HuH-7 (cell line): Measurements from ENCODE around the gene KCNQ1.

Source experiments
- DNase-seq: peaks from one replicate; pipeline ENCODE4 v3.0.0; 2011; ENCODE audit warnings: low spot score

The KCNQ1 gene

DNA sequence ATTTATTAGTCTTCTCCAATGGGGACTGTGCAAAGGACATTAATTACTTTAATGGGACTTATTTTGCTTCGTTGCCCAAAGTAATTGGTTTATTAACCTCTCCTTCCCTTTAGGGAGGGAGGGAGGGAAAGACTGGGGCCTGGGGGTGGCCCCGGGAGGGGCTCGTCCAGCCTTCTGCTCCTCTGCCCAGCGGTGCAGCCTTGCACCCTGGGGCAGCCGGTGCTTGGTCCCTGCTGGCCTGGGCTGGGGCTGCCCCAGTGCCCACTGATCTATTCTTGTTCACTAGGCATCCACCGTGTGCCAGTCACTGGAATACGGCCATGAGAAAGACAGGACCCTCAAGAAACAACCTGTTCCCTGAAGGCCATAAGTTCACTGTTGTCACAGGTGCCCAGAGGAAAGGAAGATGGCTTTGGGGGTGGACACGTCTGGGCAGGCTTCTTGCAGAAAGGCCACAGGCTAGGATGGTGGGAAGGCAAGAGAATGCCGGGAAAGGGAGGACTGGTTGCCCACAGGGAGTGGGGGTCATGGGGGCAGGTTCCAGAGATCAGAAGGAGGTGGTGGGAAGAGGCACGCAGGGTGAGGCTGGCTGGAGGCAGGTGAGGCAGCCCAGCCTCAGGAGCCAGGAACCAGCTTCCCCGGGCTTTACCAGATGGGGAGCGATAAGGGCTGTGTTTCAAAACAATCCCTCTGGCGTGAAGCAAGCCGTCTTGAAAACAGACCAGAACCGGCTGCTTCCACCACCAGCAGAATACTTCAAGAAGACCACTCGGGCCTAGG, 302.6 kb downstream of the KCNQ1 start:
- no peak for DNase-seq

DNA sequence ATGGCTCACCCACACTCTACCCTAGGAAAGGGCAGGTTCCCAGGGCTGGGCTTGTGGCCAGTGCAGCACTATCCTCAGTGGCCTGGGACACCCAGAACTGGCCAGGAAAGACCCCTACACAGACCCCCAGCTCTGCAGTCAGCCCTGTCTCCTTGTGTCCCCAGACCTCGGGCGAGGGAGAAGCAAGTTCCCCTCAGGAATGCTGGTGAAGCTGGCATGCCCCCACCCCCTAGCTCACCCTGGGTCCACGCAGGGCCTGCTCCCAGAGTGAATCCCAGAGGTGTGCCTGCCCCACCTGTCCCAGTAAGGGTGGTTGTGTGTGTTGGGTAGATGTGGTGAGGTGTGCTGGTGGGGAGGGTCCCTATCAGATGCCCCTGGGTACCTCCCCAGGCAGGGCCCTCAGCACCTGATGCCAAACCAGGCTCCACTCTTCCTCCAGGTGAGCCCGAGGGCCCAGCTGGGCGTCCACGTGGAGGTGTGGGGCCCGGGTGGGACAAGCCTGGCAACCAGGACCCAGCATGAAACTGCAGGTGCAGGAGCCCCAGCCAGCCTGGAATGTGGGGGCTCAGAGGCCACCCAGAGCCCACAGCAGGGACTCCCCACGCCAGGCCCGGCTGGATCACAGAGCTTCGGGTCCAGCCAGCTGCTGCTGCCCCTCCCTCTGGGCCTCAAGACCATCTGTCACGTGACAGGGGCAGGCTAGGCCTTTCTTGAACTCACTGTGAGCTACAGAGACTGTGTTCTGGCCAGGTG, 303.4 kb downstream of the KCNQ1 start:
- DNase-seq: no peak

DNA sequence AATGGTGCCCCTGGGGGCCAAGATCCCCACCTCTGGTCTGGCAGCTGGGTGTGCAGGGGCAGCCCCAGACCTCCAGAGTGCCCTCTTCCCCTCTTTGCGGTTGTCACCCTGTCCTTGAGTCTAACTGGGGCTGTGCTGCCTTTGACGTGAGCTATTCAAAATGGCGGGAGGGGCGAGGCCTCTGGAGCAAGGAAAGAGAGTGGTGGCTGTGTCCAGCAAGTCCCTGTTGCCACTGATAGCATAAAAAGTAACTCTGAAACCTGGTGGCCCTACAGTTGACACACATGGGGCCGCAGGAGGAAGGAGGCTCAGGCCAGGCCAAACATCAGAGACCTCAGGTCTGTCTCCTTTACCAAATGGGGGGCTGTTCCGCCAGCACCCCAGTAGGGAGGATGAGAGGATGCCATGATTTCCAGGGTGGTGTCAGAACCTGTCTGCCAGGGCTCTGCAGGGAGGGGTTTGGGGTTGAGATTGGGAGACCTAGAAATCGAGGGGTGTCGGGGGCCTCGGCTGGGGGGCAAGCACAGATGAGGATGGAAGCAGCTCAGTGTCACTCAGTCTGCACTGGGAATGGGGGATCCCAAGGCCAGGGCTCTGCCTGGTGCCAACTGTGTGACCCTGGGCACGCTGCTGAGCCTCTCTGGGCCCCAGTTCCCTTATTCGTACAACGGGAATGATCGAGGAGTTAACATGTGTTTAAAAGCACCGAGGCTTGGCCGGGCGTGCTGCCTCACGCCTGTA, 304.2 kb downstream of the KCNQ1 start:
- DNase-seq: no peak

DNA sequence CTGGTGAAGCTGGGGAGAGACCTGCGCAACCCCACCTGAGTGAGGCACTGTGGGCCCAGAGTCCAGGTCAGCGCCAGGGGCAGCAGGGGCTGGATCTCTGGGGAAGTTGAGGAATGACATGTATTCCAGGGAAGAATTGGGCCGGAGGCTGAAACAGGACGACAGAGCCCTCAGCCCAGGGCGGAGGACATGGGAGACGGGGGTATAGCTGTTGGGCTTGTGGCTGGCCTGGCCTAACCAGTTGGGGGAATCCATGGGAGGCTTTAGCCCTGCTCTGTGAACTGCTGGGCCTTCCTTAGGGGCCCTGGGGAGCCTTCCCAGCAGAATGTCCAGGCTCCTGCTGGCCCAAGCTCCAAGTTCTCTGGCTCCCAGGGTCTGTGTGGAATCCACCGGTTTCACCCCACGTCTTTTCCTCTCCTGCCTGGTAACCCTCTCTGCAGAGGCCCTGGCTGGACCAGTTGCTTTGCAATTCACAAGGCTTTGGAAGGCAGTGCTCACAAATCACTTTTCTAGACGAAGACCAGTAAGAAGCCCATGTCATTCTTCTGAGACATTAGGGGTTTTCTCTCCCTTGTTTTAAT, 305.4 kb downstream of the KCNQ1 start:
- no peak for DNase-seq

DNA sequence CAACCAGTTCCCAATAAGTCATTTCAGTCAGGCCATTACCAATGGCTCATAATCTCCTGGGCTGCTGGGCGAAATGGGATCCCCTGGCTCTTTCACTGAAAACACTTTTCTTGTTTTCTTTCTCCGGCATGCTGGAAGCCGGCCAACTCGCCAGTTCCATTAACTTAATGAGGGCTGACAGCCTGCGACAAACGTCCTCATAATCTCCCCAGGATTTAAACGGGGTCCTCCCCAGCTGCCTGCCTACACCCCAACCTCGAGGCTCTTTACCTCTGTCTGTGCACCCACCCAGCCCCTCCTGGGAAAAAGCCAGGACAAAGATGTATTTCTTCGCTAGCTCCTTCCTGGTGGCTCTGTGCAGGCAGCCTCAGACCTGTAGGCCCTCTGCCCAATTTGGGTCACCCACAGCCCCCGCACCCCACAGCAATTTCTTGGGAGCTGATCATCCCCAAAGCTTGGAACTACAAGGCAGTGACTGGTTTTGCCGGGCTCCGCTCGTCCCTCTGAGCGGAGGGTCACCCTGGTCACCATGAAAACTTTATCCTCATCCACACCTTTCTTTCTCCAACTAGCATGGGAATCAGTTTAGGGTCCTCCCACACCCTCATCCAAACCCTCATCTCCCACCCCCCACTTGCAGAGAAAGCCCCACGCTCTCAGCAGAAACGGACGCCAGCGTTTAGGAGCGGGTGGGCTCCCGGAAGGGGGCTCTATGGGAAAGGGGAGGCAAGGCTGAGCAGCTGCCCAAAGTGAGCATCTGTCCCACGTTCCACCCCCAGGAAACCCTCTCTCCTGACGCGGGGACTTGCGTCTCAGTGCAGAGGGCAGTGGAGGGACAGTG, 306.1 kb downstream of the KCNQ1 start:
- DNase-seq: no peak

DNA sequence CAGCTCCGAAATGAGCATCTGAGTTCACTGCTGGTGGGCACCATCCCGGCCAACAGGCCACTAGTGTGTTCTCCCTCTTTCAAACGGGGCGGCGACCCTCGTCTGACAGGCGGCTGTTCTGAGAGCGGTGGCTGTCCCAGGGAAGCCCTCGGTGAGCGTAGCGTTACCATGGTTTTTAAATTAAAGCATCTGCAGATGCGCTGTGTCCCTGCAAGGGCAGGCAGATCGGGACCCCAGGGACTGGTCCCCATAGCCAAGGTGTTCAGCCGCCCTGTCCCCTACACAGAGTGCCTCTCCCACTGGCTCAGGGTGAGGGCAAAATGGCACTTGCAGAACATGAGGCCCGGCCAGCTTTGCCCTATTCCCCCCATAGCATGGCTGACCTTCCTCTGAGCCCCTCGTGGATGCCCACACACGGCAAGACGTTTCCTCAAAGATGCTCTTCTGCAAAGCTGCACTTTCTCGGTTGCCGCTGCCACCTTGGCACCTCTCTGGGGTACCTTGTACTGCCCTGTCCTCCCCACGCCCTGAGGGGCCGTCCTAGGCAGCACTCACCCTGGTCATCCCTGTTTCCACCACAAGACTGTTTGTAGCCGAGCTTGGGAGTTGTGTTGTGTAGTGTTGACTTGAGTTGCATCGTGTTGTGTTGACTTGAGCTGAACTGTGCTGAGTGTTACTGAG, 306.9 kb downstream of the KCNQ1 start:
- no peak for DNase-seq

DNA sequence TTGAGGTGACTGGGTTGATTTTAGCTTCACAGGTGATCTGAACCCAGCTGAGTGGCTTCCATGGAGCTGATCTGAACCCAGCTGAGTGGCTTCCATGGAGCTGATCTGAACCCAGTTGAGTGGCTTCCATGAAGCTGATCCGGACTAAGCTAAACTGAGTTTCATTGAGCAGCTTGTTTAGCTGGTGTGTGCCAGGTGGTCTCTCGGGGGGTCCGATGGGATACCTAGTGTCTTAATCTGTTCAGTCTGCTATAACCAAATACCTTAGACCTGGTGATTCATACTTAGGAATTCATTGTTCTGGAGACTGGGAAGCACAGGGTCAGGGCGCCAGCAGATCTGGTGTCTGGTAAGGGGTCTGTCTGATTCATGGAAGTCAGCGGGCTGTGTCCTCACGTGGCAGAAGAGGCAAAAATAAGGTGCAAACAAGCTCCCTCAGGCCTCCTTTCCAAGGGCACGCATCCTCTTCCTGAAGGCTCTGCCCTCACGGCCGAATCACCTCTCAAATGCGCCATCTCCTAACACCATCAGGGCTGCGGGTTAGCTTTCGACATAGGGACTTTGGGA, 307.5 kb downstream of the KCNQ1 start:
- no peak for DNase-seq

DNA sequence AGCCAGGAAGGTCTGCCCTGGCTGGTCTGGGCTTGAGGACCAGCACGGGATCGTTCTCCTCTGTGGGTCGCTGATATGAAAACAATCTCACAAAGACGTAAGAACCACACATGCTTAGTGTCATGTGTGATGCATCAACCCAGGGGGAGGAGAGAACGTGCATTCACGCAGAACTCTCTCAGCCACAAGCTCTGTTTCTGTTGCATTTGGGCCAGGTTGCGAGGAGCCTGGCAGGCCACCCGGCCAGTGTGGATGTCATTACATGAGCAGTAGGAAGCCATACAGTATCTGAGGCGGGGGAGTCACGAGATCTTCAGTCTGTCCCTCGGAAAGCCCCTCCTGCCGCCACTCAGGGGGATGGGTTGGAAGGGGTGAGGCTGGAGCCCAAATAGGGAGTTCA, 308.1 kb downstream of the KCNQ1 start:
- no peak for DNase-seq

DNA sequence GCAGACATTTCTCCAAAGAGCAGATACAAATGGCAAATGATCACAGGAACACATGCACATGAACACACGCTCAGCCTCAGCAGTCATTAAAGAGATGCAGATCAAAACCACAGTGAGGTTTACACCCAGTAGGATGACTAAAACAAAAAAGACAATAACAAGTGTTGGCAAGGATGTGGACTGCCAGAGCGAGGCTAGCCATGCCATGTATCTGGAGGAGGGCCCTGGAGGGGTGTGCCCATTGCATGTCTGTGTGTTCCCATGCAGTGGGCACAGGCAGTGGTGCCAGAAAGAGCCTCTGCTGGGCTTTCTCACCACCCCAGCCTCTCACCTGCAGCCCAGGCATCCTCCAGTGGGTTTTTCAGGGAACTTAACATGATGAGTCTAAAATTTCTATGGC, 309.2 kb downstream of the KCNQ1 start:
- DNase-seq: no peak

DNA sequence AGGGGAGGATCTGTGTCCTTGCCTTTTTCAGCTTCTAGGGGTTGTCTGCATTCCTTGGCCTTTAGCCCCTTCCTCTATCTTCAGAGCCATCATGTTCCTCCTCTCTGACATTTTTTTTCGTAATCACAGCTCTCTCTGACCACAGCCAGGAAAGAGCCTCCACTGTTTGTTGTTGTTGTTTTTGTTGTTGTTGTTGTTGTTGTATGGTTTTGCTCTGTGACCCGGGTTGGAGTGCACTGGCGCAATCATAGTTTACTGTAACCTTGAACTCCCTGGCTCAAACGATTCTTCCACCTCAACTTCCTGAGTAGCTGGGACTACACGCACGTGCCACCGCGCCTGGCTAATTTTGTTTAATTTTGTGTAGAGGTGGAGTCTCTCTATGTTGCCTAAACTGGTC, 310.3 kb downstream of the KCNQ1 start:
- no peak for DNase-seq

DNA sequence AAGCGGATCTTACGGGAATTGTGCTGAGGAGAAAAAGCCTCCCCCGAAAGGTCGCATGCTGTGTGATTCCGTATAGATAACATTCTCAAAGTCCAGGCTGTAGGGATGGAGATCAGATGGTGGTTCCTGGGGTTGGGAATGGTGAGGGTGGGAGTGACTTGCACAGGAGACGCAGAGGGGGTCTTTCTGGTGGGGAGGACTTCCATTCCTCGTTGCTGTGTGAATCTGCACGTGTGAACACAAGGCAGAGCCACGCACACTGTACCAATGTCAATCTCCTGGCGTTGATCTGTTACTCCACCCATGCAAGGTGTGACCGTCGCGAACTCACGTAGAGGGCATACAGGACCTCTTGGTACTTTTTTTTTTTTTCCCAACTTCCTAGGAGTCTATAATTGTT, 313.9 kb downstream of the KCNQ1 start:
- DNase-seq: no peak

DNA sequence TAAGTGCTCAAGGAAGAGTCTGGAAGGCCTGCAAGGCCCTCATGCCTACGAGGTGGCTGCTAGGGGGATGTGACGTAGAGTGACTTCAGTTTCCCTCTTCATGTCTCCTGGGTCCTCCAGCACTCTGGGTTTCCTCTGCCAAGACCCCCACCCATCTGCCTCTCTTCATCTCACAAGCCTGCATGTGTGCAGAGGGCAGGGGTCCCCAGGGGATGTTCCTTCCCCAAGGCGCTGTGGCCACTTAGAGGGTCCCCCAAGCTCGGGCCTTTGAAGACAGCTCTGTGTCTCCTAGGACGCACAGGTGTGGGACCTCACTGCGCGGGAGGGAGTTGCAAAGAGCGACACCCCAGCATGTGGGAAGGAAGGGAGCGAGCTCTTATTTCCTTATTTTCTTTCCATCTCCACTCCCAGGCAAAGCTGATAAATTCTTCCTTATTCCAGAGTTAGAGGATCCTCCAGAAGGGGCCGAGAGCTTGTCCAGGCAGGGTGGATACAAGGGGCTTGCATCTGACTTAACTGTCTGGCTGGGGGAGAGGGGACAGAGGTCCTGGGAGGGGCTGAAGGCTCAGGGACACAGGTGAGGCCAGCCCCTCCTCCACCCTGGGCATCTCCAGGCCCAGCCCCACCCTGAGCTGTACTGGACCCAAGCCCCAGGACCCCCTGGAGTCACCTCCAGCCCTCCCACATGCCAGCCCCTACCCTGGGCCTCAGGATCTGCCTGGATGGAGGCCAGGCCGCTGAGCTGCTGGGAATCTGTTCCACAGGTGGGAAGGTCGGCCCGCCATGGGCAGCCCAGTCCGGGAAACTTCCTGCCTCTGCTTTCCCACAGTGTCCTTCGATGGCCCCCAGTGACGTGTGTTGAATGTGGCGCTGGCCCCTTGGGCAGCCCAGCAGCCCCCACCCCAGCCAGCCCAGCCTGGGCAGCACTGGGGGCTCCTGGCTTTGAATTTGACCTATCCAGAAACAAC, 314.7 kb downstream of the KCNQ1 start:
- DNase-seq: no peak

DNA sequence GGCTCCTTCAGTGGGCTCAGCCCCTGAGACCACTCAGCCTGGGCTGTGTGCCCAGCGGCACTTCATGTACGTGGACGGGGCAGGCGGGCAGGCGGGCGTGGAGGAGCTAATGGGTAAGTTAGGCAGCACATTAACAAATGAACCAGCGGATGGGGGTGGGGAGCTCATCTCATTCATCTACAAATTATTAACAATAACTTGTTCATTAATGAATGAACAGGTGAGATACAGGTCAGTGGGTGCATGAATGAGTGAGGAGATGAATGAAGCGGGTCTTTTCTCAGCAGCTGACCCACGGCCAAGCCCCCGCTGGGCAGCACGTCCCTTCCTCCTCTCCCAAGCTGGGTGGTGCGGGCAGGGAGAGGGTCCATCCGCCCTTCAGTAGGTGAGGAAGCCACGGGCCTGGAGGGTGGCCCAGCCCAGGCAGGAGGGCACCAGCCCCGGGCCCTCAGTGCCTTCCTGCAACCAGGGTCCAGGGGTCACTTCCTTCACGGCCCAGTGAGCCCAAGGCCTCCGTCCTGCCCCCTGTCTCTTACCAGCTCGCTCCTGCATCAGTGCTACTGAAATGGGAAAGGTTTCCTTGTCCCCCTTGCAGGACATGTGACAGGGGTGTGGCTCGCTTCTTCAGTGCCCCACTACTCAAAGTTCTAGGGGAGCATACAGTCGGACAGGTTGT, 315.5 kb downstream of the KCNQ1 start:
- no peak for DNase-seq

DNA sequence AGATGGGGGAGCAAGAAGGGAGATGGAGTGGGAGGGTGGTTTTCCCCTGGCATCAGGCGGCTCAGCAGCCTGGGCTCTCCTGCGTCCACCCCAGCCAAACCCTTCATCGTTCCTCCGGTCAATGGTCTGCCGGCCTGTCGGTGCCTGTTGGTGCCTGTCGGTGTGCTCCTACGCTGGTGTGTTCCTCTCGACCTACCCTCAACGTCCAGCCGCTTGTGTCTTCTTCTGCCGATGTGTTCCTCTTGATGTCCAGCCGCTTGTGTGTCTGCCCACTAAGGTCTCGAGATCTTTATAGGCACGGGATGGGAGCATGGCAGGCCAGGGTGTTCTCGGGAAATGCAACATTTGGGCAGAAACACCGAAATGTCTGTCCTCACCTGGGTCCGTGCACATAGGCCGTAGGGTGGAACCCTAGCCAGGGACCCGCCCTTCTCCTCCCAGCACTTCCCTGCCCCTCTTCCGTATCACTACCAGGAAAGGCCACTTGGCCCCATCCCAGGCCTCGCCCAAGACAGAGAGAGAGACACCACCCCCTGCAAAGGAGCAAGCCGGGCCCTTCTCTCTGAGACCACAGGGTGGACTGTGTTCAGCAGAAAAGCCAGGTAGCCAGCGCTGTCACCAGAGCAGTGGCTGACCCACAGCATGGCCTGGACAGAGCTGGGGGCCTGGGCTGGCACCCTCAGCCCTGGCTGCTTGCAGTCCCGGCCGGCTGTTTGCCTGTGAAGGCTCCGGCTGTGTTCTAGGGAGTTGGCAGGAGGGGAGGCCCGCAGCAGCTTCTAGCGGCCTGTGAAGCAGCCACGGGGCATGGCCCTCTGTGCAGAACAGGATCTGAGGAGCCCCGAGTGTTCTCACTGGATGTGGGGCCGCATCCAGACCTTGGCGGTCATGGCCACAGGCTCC, 316.6 kb downstream of the KCNQ1 start:
- DNase-seq: no peak

DNA sequence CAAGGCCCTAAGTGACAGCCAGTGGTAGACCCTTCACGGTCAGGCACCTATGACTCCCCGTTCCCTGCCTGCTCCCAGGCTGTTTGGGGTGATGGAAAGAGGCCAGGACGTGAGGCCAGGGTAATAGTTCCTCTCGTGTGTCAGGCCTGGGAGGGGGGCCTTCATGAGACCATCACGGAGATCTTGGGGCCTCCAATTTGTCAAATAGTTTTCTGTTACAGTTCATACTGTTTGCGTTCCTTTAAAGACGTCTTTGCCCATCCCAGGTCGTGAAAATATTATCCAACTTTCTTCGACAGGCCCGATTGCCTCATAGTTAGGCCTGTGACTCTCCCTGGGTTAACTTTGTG, 317.2 kb downstream of the KCNQ1 start:
- DNase-seq: no peak

DNA sequence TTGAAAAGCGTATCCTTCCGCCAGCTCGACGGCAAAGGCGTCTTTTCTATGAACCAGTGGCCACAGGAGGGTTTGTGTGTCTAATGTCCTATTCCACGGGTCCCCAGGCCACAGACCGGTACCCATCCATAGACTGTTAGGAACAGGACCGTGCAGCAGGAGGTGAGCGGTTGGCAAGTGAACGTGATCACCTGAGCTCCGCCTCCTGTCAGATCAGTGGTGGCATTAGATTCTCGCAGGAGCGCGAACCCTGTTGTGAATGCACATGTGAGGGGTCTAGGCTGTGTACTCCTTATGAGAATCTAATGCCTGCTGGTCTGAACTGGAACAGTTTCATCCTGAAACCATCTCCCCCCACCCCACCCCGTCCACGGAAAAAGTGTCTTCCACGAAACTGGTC, 317.6 kb downstream of the KCNQ1 start:
- no peak for DNase-seq

DNA sequence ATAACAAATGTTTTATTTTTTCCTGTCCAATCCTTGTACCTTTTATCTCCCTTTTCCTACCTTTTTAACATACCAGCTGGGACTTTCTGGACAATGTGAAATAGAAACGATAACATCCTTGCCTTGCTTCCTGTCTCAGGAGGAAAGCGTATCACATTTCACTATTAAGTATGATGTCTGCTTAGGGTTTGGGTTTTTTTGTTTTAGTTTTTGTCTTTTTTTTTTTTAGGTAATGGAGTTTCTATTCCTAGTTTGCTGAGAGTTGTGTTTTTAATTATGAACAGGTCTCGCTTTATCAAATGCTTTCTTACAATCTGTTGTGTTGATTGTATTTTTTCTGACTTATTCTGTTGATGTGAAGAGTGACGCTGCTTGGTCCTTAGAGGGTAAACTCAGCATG, 319.2 kb downstream of the KCNQ1 start:
- DNase-seq: no peak

DNA sequence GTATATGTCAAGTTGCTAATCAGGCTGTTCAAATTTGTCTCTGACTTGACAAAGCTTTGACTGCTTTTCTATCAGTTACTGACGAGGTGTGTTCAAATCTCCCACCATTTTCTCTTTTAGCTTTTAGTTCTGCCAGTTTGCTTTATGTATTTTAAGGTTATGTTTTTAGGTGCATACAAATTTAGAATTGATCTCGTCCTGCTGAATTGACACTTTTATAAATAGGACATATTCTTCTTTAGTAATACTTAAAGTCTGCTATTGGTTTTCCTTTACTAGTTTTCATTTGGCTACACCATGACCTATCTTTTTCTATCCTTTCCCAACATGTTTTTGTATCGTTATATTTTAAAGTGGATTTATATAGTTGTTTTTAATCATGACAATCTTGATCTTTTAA, 320.7 kb downstream of the KCNQ1 start:
- DNase-seq: no peak
